Kidney epithelial cell (primary cell): ENCODE results near the gene TYW1B. TPM values are rescaled to one million over a fixed set of nuclear protein-coding genes. Genes with fewer than 3 reads are reported as not detected.
"Not testable (repeated sequence)": the region's sequence is repeated elsewhere in the genome, so short reads cannot be mapped to it uniquely, and the experiment has no call there.

Experiments used
- DNase-seq: peaks from one replicate; pipeline ENCODE4 v3.0.0-alpha.2; 2010; ENCODE audit warnings: low read depth
- H3K27me3 ChIP-seq: 2 replicates; pipeline ENCODE4 v1.6.0; 2011; ENCODE audit warnings: low read length; ENCODE audit not compliant: control insufficient read depth, insufficient read depth
- H3K36me3 ChIP-seq: 2 replicates; pipeline ENCODE4 v1.5.1; 2011; ENCODE audit warnings: low read length; ENCODE audit not compliant: control insufficient read depth, insufficient read depth
- H3K4me3 ChIP-seq: 2 replicates; pipeline ENCODE4 v1.5.1; 2011; ENCODE audit warnings: low read depth, mild to moderate bottlenecking, control low read depth, low read length
- CTCF ChIP-seq: IDR thresholded peaks from 2 replicates; pipeline ENCODE4 v1.5.1; 2011; ENCODE audit warnings: mild to moderate bottlenecking, moderate library complexity, low read length, control low read depth, inconsistent platforms; ENCODE audit not compliant: insufficient read depth, poor library complexity, severe bottlenecking
- total RNA-seq: library from RNA; depleted of rRNA; stranded (reverse); fragments of >200 nt; gene quantifications from 2 replicates; pipeline ENCODE4 v1.2.3, GENCODE V29; 2015

TYW1B gene
- total RNA-seq, 1 donor from 2014 or later, result 8.7 TPM

- no peak for TF ChIP-seq CTCF
- DNase-seq, result no peak
- no peak overlapping the region for H3K4me3 ChIP-seq
- H3K36me3 ChIP-seq, result no peaks in the 10 kb centered on the region
- no peaks in the 10 kb centered on the region for H3K27me3 ChIP-seq
Measured at GRCh38 chr7:72781631-72782030, 46.4 kb downstream of the TYW1B start.

GRCh38 chr7:72781161-72781560, 46.8 kb downstream of the TYW1B start:
- Histone ChIP-seq H3K27me3 (no peaks in the 10 kb centered on the region), H3K4me3 (no peak overlapping the region), H3K36me3 (no peaks in the 10 kb centered on the region)
- no peak for TF ChIP-seq CTCF
- DNase-seq, result no peak

- H3K27me3 ChIP-seq, H3K4me3 ChIP-seq, DNase-seq, H3K36me3 ChIP-seq: not testable (repeated sequence)
Measured at GRCh38 chr7:72780289-72780894, 47.6 kb downstream of the TYW1B start.

- not testable (repeated sequence) for H3K36me3 ChIP-seq, H3K4me3 ChIP-seq, H3K27me3 ChIP-seq, DNase-seq
Measured at GRCh38 chr7:72777167-72777566, 50.8 kb downstream of the TYW1B start.

- DNase-seq, result not testable (repeated sequence)
Measured at GRCh38 chr7:72772627-72773026, 55.4 kb downstream of the TYW1B start.

GRCh38 chr7:72766994-72767393, 61.0 kb downstream of the TYW1B start:
- not testable (repeated sequence) for H3K4me3 ChIP-seq, DNase-seq, H3K36me3 ChIP-seq, H3K27me3 ChIP-seq

More at GRCh38 chr7:72772627-72773026, 55.4 kb downstream of the TYW1B start:
- not testable (repeated sequence) for H3K27me3 ChIP-seq, H3K4me3 ChIP-seq, H3K36me3 ChIP-seq

- H3K36me3 ChIP-seq, result no peaks in the 10 kb centered on the region
Measured at GRCh38 chr7:72760602-72761001, 67.4 kb downstream of the TYW1B start.

More at GRCh38 chr7:72760602-72761001, 67.4 kb downstream of the TYW1B start:
- Histone ChIP-seq H3K4me3 (no peak overlapping the region), H3K27me3 (no peaks in the 10 kb centered on the region)
- TF ChIP-seq CTCF, result no peak
- DNase-seq, result no peak
